GM12891 (cell line): ENCODE results near the gene ZNF793.

Source experiments
- POLR2A ChIP-seq: IDR thresholded peaks from 2 replicates; pipeline ENCODE4 v1.6.1; 2011; ENCODE audit warnings: low read depth, low read length, control low read depth
- POLR2AphosphoS5 ChIP-seq: IDR thresholded peaks from 2 replicates; pipeline ENCODE4 v1.6.1; 2011; ENCODE audit warnings: low read depth, low read length, control low read depth
- POU2F2 ChIP-seq: IDR thresholded peaks from 2 replicates; pipeline ENCODE4 v1.6.1; 2011; ENCODE audit warnings: low read depth, mild to moderate bottlenecking, control low read depth, low read length, moderate library complexity
- SPI1 ChIP-seq: IDR thresholded peaks from 2 replicates; pipeline ENCODE4 v1.6.1; 2011; ENCODE audit warnings: low read depth, low read length, control low read depth
- TAF1 ChIP-seq: IDR thresholded peaks from 2 replicates; pipeline ENCODE4 v1.6.1; 2011; ENCODE audit warnings: low read depth, low read length, control low read depth

- TF ChIP-seq POU2F2 (no peak), POLR2AphosphoS5 (no peak), POLR2A (0 out of 2 replicates have a peak, but pooled peaks have one; percentile 34), TAF1 (no peak), SPI1 (no peak)
Observed at GRCh38 chr19:37551129-37551993, 44.6 kb downstream of the ZNF793 start.
